Type B pancreatic cell (in vitro differentiated cells): ENCODE data around the gene CHCHD6. TPM values are rescaled to one million over a fixed set of nuclear protein-coding genes. Genes with fewer than 3 reads are reported as not detected.
A peak's percentile ranks its signal among the peaks of the same experiment; 100 is the strongest.

Experiments used
- DNase-seq: peaks from one replicate; pipeline ENCODE4 v3.0.0; 2021; ENCODE audit warnings: mixed read lengths; ENCODE audit not compliant: unreplicated experiment; ENCODE audit errors: extremely low spot score
- H3K27ac Mint-ChIP-seq: 2 replicates; pipeline ENCODE4 v1.8.0; 2021; ENCODE audit warnings: mild to moderate bottlenecking, mixed read lengths
- H3K27me3 Mint-ChIP-seq: 2 replicates; pipeline ENCODE4 v1.8.0; 2021; ENCODE audit warnings: mixed read lengths
- H3K36me3 Mint-ChIP-seq: 2 replicates; pipeline ENCODE4 v1.8.0; 2021; ENCODE audit warnings: mixed read lengths
- H3K4me1 Mint-ChIP-seq: one replicate; pipeline ENCODE4 v1.8.0; 2021; ENCODE audit warnings: mixed read lengths; ENCODE audit not compliant: unreplicated experiment
- H3K4me3 Mint-ChIP-seq: 2 replicates; pipeline ENCODE4 v1.8.0; 2021; ENCODE audit warnings: mild to moderate bottlenecking, mixed read lengths
- H3K9me3 Mint-ChIP-seq: 2 replicates; pipeline ENCODE4 v1.8.0; 2021; ENCODE audit warnings: mixed read lengths
- total RNA-seq: library from RNA; stranded (reverse); gene quantifications from 2 replicates; pipeline ENCODE4 v1.2.1, GENCODE V29; 2021; ENCODE audit warnings: low replicate concordance
- TF ChIP-seq, protein P1 (sequence below): fragments of 200-600 bp; sonication (generic); conservative IDR thresholded peaks from 2 replicates; pipeline ENCODE4 v1.5.0; 2021; ENCODE audit warnings: antibody characterized with exemption, mild to moderate bottlenecking

The CHCHD6 gene
- total RNA-seq, 1 donor from 2014 or later: 17.5 TPM

DNA sequence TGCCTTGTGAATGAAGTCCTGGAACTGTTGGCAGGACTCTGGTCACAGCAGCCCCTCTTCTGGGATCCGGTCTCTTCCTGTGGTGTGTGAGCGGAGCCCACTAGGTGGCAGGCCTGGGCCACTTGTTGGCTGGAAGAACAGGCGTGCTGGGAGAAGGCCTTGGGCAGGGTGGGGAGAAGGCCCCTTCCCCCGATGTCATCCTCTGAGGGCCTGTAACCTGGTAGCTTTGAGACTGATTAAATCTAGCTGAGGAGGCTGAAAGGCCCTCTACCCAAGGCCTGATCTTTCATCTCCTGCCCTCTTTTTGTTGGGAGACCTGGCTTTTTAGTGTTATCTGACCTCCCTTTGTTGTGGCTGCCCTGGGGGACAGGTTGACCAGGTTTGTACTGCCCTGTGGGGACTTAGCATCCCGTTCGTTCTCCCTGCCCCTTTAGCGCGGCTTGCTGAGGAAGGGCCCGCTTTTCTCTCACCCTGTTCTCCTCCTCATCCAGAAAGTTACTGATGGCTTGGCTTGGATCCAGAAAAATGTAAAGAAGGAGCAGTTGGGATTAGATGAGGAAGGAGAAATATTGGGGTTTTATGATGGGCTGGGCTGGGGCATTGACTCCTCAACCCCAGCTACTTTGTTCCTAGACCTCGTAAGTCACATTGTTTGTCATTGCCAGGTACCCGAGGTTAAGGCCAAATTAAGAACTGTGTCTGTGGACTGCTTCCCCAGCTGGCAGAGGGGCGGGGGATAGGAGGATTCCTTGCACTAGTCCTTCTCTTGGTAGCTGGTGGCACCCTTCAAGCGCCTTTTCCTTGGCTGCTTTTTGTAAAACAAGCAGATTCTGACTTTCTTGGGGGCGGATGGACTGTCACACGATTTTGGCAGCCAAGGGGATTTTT lies 48.5 kb downstream of the CHCHD6 start:
- peak; percentile 80 for DNase-seq
- H3K4me3 Mint-ChIP-seq: no peak overlapping the region
- H3K27ac Mint-ChIP-seq: no peak overlapping the region
- TF ChIP-seq, protein P1, sequence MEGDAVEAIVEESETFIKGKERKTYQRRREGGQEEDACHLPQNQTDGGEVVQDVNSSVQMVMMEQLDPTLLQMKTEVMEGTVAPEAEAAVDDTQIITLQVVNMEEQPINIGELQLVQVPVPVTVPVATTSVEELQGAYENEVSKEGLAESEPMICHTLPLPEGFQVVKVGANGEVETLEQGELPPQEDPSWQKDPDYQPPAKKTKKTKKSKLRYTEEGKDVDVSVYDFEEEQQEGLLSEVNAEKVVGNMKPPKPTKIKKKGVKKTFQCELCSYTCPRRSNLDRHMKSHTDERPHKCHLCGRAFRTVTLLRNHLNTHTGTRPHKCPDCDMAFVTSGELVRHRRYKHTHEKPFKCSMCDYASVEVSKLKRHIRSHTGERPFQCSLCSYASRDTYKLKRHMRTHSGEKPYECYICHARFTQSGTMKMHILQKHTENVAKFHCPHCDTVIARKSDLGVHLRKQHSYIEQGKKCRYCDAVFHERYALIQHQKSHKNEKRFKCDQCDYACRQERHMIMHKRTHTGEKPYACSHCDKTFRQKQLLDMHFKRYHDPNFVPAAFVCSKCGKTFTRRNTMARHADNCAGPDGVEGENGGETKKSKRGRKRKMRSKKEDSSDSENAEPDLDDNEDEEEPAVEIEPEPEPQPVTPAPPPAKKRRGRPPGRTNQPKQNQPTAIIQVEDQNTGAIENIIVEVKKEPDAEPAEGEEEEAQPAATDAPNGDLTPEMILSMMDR: peak; percentile 89
- H3K9me3 Mint-ChIP-seq: no peaks in the 10 kb centered on the region
- H3K27me3 Mint-ChIP-seq: no peaks in the 10 kb centered on the region
- H3K36me3 Mint-ChIP-seq: no peaks in the 10 kb centered on the region
- peaks cover 32% of the 10 kb centered on the region for H3K4me1 Mint-ChIP-seq

DNA sequence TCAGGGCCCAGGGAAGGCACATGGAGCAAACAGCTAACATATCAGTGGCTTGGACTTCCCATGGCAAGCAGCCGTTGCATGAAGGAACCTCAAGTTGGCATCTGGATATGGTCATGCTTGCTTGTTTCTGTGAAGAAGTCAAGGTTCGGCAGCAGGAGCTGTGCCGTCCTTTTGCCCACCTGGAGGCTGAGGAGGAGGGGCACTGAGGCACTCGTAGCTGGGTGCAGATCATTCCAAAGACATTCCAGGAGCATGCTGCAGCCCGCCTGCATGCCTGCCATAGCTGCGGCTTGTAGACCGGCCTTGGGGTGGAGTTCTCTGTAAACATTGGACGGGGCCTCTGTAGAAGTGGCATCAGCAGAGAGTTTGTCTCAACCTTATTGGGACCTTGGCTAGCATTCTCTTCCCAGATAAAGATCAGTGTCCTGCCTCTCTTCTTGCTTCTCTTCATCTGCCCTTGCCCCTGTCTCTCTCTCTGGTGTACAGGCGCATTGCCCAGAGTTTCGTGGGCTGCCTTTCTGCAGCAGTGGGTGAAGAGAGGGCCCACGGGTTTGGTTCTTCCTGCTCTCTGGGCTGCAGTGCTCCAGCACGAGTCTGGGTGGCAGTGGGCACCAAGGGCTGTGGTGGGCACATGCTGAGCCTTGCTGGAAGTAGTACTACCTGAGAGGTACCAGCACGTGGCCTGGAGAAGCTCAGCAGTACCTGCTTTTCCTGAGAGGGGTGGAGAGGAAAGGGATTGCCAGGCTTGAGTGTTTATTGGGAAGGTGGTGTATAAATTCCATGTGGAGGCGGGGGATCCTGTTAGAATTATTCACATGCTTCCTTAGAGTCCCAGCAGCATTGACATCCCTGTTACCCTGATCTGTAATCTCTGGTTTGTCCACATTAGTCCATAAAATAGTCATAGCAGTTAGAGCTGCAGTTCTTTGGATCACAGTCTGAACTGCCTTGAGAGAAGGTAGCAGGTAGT lies 49.4 kb downstream of the CHCHD6 start:
- peaks cover 26% of the 10 kb centered on the region for H3K4me1 Mint-ChIP-seq
- no peaks in the 10 kb centered on the region for H3K9me3 Mint-ChIP-seq
- no peaks in the 10 kb centered on the region for H3K36me3 Mint-ChIP-seq
- no peak for DNase-seq
- TF ChIP-seq, protein P1: no peak
- H3K27me3 Mint-ChIP-seq: no peaks in the 10 kb centered on the region
- peak overlapping the region; percentile 48 for H3K27ac Mint-ChIP-seq
- H3K4me3 Mint-ChIP-seq: no peak overlapping the region

DNA sequence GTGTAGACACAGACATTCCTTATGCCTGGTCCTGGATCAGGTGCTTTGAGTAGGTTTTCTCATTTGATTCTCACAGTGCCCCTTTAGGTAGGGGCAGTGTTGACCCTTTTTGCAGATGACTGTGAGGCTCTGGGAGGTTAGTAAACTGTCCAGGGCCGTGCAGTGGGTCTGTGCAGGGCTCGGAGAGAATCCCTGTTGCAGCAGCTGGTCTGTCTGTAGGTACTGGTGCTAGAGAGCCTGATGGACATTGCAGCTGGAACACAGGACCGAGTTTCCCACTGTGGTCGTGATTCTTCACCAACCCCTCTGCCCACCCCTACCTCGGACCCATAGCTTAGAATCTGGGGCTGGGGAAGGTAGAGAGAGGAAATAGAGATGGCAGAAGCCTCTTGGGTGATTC lies 51.8 kb downstream of the CHCHD6 start:
- no peak for DNase-seq
- no peaks in the 10 kb centered on the region for H3K9me3 Mint-ChIP-seq

DNA sequence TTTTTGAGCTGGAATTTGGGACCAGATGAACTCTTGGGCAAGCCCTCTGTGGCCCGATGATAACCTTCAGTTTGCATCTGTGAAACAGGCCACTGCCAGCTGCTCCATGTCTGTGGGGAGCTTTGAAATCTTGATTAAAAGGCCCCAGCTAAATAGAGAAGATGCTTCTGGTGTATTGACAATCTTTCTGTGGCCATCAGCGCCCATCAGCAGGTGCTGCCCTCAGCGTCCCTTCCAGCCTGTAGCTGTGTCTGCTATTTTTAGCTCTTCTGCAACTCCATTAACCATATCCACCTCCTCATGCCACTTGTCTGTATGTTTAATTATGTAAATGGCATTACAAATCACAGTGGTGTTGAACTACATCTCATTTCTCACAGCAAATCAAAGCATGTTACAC lies 54.0 kb downstream of the CHCHD6 start:
- Mint-ChIP-seq H3K4me1 (peaks cover 2% of the 10 kb centered on the region), H3K27ac (no peak overlapping the region), H3K27me3 (no peaks in the 10 kb centered on the region)

More for the DNA sequence above, 51.8 kb downstream of the CHCHD6 start:
- H3K4me3 Mint-ChIP-seq: no peak overlapping the region
- no peak overlapping the region for H3K27ac Mint-ChIP-seq
- peaks cover 17% of the 10 kb centered on the region for H3K4me1 Mint-ChIP-seq
- H3K36me3 Mint-ChIP-seq: peaks cover 4% of the 10 kb centered on the region
- no peaks in the 10 kb centered on the region for H3K27me3 Mint-ChIP-seq
- TF ChIP-seq, protein P1: no peak

DNA sequence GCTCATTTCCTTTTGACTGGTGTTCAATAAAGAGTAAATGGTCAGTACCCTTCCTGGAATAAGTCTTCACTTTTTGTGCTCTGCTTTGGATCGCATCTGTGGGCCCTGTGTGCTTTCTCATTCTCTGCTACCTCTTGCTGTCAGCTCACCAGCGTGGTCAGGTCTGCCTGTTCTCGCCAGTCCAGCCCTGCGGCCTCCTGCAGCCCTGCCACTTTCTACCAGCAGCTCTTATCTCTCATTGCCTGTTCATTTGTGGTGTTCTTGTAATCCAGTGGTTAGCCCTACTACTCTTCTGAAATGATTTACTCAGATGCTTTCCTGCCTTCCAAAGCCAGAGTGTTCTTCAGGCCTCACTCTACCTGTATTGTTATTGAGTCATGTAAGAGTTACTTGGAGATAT lies 54.8 kb downstream of the CHCHD6 start:
- H3K27ac Mint-ChIP-seq: no peak overlapping the region
- DNase-seq: no peak
- no peaks in the 10 kb centered on the region for H3K4me1 Mint-ChIP-seq
- TF ChIP-seq, protein P1: no peak
- H3K36me3 Mint-ChIP-seq: peaks cover 4% of the 10 kb centered on the region
- H3K4me3 Mint-ChIP-seq: no peak overlapping the region
- no peaks in the 10 kb centered on the region for H3K27me3 Mint-ChIP-seq
- H3K9me3 Mint-ChIP-seq: no peaks in the 10 kb centered on the region

More for the DNA sequence above, 54.0 kb downstream of the CHCHD6 start:
- Mint-ChIP-seq H3K4me3 (no peak overlapping the region), H3K36me3 (peaks cover 4% of the 10 kb centered on the region), H3K9me3 (no peaks in the 10 kb centered on the region)
- DNase-seq: no peak
- TF ChIP-seq, protein P1: no peak
